Cardiac muscle cell (in vitro differentiated cells and primary cell): ENCODE results near the gene MARCHF10. TPM values are rescaled to one million over a fixed set of nuclear protein-coding genes. Genes with fewer than 3 reads are reported as not detected.
A peak's percentile ranks its signal among the peaks of the same experiment; 100 is the strongest.
"Not testable (repeated sequence)": the region's sequence is repeated elsewhere in the genome, so short reads cannot be mapped to it uniquely, and the experiment has no call there.

Experiments
- DNase-seq, 2 donors: peaks; one replicate each; pipeline versions ENCODE4 v3.0.0 to v3.0.0-alpha.2; 2010 to 2017; ENCODE audit warnings: low read depth in 1 of 2, low spot score in 1 of 2
- H3K27ac ChIP-seq: fragments of 200-600 bp; sonication (generic); 2 replicates; pipeline ENCODE4 v1.5.1; 2016
- H3K27me3 ChIP-seq: fragments of 200-600 bp; sonication (generic); 2 replicates; pipeline ENCODE4 v1.6.0; 2016; ENCODE audit warnings: control low read depth
- H3K36me3 ChIP-seq: fragments of 200-600 bp; sonication (generic); 2 replicates; pipeline ENCODE4 v1.5.1; 2016; ENCODE audit warnings: control low read depth
- H3K4me1 ChIP-seq: fragments of 200-600 bp; sonication (generic); 2 replicates; pipeline ENCODE4 v1.8.1; 2017; ENCODE audit warnings: low read depth, mild to moderate bottlenecking, mixed run types
- H3K4me3 ChIP-seq: fragments of 200-600 bp; sonication (generic); 2 replicates; pipeline ENCODE4 v1.5.1; 2016; ENCODE audit warnings: mild to moderate bottlenecking
- H3K9me3 ChIP-seq: fragments of 200-600 bp; sonication (generic); 2 replicates; pipeline ENCODE4 v1.5.1; 2017; ENCODE audit warnings: low read depth, mild to moderate bottlenecking, control low read depth
- CTCF ChIP-seq: IDR thresholded peaks from 2 replicates; pipeline ENCODE4 v1.5.1; 2012; ENCODE audit warnings: low read depth, mild to moderate bottlenecking, low read length
- polyA plus RNA-seq: library from polyadenylated mRNA; unstranded; fragments of >200 nt; fragmentation: Nextera tagmentation; extraction: Ambion mirVana; gene quantifications from 2 replicates; pipeline ENCODE4 v1.2.1, GENCODE V29; 2016
- total RNA-seq: library from RNA; depleted of rRNA; stranded (reverse); fragments of >200 nt; gene quantifications from 2 replicates; pipeline ENCODE4 v1.2.3, GENCODE V29; 2016

Gene MARCHF10
- total and polyA plus RNA-seq, 2 experiments from 2014 or later: 0.77 to 1.1 TPM

DNA sequence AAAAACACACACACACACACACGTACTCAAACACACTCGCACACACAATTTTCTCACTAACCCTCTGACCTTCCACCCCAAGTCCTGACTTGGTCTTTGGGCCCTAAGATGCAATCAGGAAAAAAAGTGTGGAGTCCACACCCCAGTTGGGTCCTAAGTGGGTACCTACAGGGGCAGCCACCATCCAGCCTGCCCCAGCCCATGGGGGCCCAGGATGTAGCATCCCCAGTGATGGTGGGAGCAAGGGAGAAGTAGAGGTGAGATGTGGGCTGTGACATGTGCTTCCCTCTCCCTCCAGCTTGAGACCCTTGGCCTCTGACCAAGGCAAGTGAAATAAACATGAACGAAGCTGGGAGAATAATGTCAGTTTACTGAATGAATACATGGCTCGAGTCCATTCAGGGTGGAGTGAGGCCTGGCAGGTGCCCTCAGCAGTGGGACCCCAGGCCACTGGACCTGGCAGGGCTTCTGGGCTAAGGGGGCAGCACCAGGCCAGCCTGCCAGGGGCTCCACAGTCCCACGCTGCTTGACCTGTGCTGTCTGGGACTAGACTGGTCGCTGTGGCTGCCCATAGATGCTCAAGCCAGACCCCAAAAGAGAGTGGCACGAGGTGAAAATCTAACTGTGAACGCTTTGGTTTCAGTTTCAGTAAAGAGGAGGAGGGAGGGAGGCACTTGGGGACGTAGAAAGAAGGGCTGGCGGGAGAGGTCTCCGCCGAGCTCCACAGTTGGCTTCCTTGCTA lies 107.0 kb downstream of the MARCHF10 start:
- peaks cover 20% of the 10 kb centered on the region for H3K4me1 ChIP-seq
- no peaks in the 10 kb centered on the region for H3K9me3 ChIP-seq
- DNase-seq: no peak
- TF ChIP-seq CTCF: no peak
- H3K27me3 ChIP-seq: no peaks in the 10 kb centered on the region
- H3K36me3 ChIP-seq: no peaks in the 10 kb centered on the region
- H3K27ac ChIP-seq: no peak overlapping the region
- no peak overlapping the region for H3K4me3 ChIP-seq

DNA sequence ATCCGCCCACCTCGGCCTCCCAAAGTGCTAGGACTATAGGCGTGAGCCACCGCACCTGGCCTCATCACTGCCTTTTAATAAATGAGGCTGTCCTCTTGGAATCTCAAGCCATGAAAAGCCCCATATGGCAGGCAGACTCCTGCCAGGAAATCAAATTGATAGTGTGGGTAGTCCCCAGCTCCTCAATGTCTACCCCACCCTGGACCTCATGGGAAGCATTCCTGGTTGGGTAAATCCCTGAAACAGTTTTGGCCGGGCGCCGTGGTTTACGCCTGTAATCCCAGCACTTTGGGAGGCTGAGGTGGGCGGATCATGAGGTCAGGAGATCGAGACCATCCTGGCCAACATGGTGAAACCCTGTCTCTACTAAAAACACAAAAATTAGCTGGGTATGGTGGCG lies 109.7 kb downstream of the MARCHF10 start:
- not testable (repeated sequence) for H3K4me1 ChIP-seq, H3K27ac ChIP-seq, H3K36me3 ChIP-seq, H3K27me3 ChIP-seq, H3K9me3 ChIP-seq, H3K4me3 ChIP-seq
- peak in 1 of 2 donors; percentile 42 for DNase-seq

- H3K4me1 ChIP-seq: peaks cover 5% of the 10 kb centered on the region
- no peaks in the 10 kb centered on the region for H3K9me3 ChIP-seq
- no peak overlapping the region for H3K4me3 ChIP-seq
- DNase-seq: no peak
- no peaks in the 10 kb centered on the region for H3K27me3 ChIP-seq
- no peak for TF ChIP-seq CTCF
- no peaks in the 10 kb centered on the region for H3K36me3 ChIP-seq
- no peak overlapping the region for H3K27ac ChIP-seq
Observed at GRCh38 chr17:62696726-62697490, 111.2 kb downstream of the MARCHF10 start.

DNA sequence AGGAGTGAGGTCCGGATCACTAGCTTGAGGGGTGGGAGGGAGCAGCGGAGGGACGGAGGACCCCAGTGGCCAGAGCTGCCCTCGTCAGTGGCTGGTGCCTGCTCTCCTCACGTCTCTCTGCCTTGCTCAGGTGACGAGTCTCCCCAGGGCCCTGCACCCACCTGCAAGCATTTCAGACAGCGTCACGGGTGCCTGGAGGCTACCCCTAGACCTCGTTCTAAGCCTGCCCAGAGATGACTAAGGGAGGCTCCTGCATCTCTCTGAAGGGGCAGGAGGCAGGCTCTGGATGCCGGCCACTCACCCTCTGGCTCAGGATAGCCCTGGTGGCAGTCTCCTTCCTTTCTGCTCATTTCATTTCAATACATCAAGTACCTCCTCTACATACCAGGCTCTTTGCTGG lies 111.9 kb downstream of the MARCHF10 start:
- Histone ChIP-seq H3K4me1 (peaks cover 5% of the 10 kb centered on the region), H3K27ac (no peak overlapping the region), H3K4me3 (no peak overlapping the region), H3K27me3 (no peaks in the 10 kb centered on the region), H3K36me3 (no peaks in the 10 kb centered on the region), H3K9me3 (no peaks in the 10 kb centered on the region)
- no peak for TF ChIP-seq CTCF
- no peak for DNase-seq

GRCh38 chr17:62695093-62695738 lies 112.9 kb downstream of the MARCHF10 start:
- H3K4me1 ChIP-seq, H3K27me3 ChIP-seq, H3K4me3 ChIP-seq, H3K9me3 ChIP-seq, H3K27ac ChIP-seq, H3K36me3 ChIP-seq, DNase-seq: not testable (repeated sequence)

DNA sequence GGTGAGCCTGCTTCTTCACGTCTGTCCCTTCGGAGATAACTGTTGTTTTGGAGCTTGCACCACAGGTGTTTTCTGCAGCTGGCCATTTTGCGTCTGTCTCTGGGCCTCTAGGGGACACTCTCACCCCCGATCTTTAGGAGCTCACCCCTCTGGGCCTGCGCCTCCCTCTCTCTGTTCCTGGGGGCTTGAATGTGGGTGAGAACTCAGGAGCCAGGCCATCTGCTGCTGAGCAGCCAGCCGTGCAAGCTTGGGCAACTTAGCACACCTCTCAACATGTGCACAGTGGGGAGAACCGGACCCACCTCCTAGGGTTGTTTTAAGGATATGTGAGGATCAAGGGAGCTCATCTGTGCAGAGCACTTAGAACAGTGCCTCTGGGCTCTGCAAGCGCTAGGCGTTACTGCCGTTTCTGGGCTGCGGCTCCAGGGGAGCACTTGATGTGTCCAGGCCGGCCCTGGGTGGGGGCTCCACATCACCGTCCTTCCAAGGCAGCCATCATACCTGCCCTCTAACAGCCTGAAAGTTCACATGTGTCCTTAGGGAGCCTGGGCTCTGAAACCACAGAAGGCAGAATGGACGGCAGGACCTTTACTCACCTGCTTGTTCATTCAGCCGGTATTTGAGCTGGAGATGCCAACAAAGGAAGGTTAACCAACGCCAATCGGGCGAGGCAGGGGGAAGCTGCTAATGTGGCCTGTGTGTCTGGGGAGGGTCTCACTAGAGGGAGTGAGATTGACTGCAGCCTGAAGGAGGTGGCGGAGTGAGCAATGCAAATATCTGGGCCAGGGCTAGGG lies 114.3 kb downstream of the MARCHF10 start:
- Histone ChIP-seq H3K9me3 (no peaks in the 10 kb centered on the region), H3K27ac (no peak overlapping the region), H3K36me3 (no peaks in the 10 kb centered on the region), H3K4me3 (no peak overlapping the region), H3K4me1 (peaks cover 5% of the 10 kb centered on the region), H3K27me3 (no peaks in the 10 kb centered on the region)
- TF ChIP-seq CTCF: no peak
- no peak for DNase-seq
